CD4-positive, alpha-beta T cell (primary cell): ENCODE data around the gene DNM1. TPM values are rescaled to one million over a fixed set of nuclear protein-coding genes. Genes with fewer than 3 reads are reported as not detected.

Experiments
- ATAC-seq: fragments of 200-7000 bp; cut with Tn5 transposase; one replicate; pipeline ENCODE4 v1.10.0; 2022; ENCODE audit warnings: mild to moderate bottlenecking; ENCODE audit not compliant: poor library complexity
- CTCF ChIA-PET: fragments of 350-600 bp; sonication (Branson Sonifier 250); formaldehyde crosslinking; loops from one replicate; lab custom pipeline; 2021; ENCODE audit warnings: antibody characterized with exemption, inconsistent platforms; lab: Charles Lee
- POLR2A ChIA-PET: fragments of 350-600 bp; sonication (Branson Sonifier 250); formaldehyde crosslinking; loops from one replicate; lab custom pipeline; 2021; ENCODE audit warnings: antibody characterized with exemption, inconsistent platforms; lab: Charles Lee
- DNase-seq, 14 experiments: peaks; one replicate each; pipeline ENCODE4 v3.0.0-alpha.2; 2013 to 2020; ENCODE audit warnings: mixed read lengths in 2 of 14
- H3K27ac ChIP-seq, 2 donors: one replicate each; pipeline versions ENCODE4 v1.5.1 to v1.7.0; 2013; ENCODE audit warnings: low read length in 2 of 2, low read depth in 1 of 2, mild to moderate bottlenecking in 1 of 2
- H3K27me3 ChIP-seq, 2 experiments: 1 replicate in 1 of 2; 2 replicates in 1 of 2; pipeline versions ENCODE4 v1.6.1 to v1.7.0; 2013; ENCODE audit warnings: low read length in 2 of 2, control low read depth in 1 of 2, mild to moderate bottlenecking in 1 of 2, moderate library complexity in 1 of 2; ENCODE audit not compliant: insufficient read depth in 2 of 2, control insufficient read depth in 1 of 2
- H3K36me3 ChIP-seq: one replicate; pipeline ENCODE4 v1.6.1; 2013; ENCODE audit warnings: low read length, control low read depth; ENCODE audit not compliant: insufficient read depth
- H3K4me1 ChIP-seq: one replicate; pipeline ENCODE4 v1.6.1; 2013; ENCODE audit warnings: low read length, control low read depth; ENCODE audit not compliant: insufficient read depth
- H3K4me3 ChIP-seq: one replicate; pipeline ENCODE4 v1.5.1; 2013; ENCODE audit warnings: mild to moderate bottlenecking, low read length, moderate library complexity
- H3K9me3 ChIP-seq, 2 experiments: 1 replicate in 1 of 2; 2 replicates in 1 of 2; pipeline versions ENCODE4 v1.6.1 to v1.7.0; 2013; ENCODE audit warnings: low read length in 2 of 2, mild to moderate bottlenecking in 2 of 2, control low read depth in 1 of 2, moderate library complexity in 1 of 2; ENCODE audit not compliant: control insufficient read depth in 1 of 2, insufficient read depth in 1 of 2
- H3K27ac Mint-ChIP-seq: one replicate; pipeline ENCODE4 v1.8.0; 2020; ENCODE audit warnings: mixed read lengths
- H3K27me3 Mint-ChIP-seq: one replicate; pipeline ENCODE4 v1.8.0; 2021; ENCODE audit warnings: mixed read lengths
- H3K36me3 Mint-ChIP-seq: one replicate; pipeline ENCODE4 v1.8.0; 2021; ENCODE audit warnings: low read depth, mixed read lengths
- H3K4me1 Mint-ChIP-seq: one replicate; pipeline ENCODE4 v1.8.0; 2021; ENCODE audit warnings: low read depth, mixed read lengths
- H3K4me3 Mint-ChIP-seq: one replicate; pipeline ENCODE4 v1.8.0; 2020; ENCODE audit warnings: mild to moderate bottlenecking, mixed read lengths
- H3K9me3 Mint-ChIP-seq: one replicate; pipeline ENCODE4 v1.8.0; 2020; ENCODE audit warnings: mixed read lengths
- intact Hi-C, 2 experiments: fragments of 100-400 bp; cut with DNase I in 1 of 2; cut with micrococcal nuclease in 1 of 2; formaldehyde crosslinking; loops; one replicate each; pipeline versions ENCODE4 v1.15.1 to v1.9.0; 2023 to 2025; cut with DNase I, micrococcal nuclease
- total RNA-seq, 174 experiments: library from RNA in 2 of 174; stranded (reverse) in 2 of 174; gene quantifications; one replicate each; pipeline ENCODE4 v1.2.3 and lab custom pipeline; 2021 to 2026
- TF ChIP-seq, protein P1 (sequence below): fragments of 200-600 bp; IDR thresholded peaks from one replicate; pipeline ENCODE4 v1.8.0; 2022; ENCODE audit warnings: antibody characterized with exemption, mild to moderate bottlenecking

The DNM1 gene
- total RNA-seq, 2 experiments from 2014 or later = 1.8 to 2.5 TPM

DNA sequence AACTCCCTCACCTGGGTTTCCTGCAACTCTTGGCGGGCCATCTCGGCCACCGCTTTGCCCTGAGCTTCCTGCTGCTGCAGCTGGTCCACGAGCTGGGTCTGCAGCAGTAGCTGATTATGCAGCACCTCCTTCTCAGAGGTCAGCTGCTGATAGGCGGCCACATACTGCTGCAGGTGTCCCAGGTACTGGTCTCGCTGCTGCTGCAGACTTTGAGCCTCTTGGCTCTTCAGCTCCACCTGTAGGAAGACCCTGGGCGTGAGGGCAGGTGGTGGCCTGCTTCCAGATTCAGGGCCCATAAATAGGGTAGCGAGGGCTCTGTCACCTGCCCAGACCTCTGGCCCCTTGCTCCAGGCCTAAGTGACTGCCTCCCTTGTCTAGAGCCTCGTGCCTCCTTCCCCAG lies 56.0 kb downstream of the DNM1 start:
- Mint-ChIP-seq H3K4me1 (no peaks in the 10 kb centered on the region), H3K36me3 (peaks cover 51% of the 10 kb centered on the region), H3K27ac (no peak overlapping the region), H3K27me3 (no peaks in the 10 kb centered on the region), H3K9me3 (no peaks in the 10 kb centered on the region), H3K4me3 (no peak overlapping the region)
- H3K4me3 ChIP-seq = no peak overlapping the region
- ChIA-PET POLR2A (interaction anchor here (1.9 kb wide), 1 partner anchor 9 kb away, joined by 6 read pairs; no protein-coding TSS in a partner anchor), CTCF (no interaction called here)
- H3K27ac ChIP-seq = no peak overlapping the region
- TF ChIP-seq, protein P1, sequence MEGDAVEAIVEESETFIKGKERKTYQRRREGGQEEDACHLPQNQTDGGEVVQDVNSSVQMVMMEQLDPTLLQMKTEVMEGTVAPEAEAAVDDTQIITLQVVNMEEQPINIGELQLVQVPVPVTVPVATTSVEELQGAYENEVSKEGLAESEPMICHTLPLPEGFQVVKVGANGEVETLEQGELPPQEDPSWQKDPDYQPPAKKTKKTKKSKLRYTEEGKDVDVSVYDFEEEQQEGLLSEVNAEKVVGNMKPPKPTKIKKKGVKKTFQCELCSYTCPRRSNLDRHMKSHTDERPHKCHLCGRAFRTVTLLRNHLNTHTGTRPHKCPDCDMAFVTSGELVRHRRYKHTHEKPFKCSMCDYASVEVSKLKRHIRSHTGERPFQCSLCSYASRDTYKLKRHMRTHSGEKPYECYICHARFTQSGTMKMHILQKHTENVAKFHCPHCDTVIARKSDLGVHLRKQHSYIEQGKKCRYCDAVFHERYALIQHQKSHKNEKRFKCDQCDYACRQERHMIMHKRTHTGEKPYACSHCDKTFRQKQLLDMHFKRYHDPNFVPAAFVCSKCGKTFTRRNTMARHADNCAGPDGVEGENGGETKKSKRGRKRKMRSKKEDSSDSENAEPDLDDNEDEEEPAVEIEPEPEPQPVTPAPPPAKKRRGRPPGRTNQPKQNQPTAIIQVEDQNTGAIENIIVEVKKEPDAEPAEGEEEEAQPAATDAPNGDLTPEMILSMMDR = no peak
- H3K36me3 ChIP-seq = peaks cover 65% of the 10 kb centered on the region
- no peaks in the 10 kb centered on the region for H3K27me3 ChIP-seq
- H3K4me1 ChIP-seq = no peaks in the 10 kb centered on the region
- no peak for DNase-seq
- H3K9me3 ChIP-seq = no peaks in the 10 kb centered on the region
- no peak for ATAC-seq
- intact Hi-C loops = loop anchor here in 1 of 2 experiments (10.0 kb wide), 1 partner anchor 64 kb away; the partner anchor contains the start of gene CIZ1

DNA sequence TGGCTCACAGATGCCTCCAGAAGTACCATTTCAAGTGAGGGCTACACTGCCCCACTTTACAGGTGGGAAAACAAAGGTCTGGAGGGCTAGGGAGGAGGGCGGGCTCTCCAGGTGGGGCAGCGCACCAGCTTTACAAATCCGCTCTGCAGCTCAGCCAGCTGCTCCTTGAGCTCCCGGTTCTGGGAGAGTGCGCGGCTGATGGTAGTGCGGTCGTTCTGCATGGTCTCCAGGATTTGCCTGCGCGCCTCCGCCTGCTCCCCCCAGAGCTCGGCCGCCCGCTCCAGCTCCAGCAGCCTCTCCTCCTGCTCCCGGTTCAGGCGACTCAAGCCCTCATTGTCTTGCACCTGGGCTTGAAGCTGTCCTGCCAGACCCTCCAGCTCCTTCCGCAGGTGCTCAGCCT lies 57.2 kb downstream of the DNM1 start:
- intact Hi-C loops = no loop called here
- Mint-ChIP-seq H3K4me1 (no peaks in the 10 kb centered on the region), H3K9me3 (no peaks in the 10 kb centered on the region), H3K4me3 (no peak overlapping the region), H3K27ac (no peak overlapping the region), H3K27me3 (no peaks in the 10 kb centered on the region), H3K36me3 (peaks cover 61% of the 10 kb centered on the region)
- Histone ChIP-seq H3K36me3 (peaks cover 68% of the 10 kb centered on the region), H3K4me1 (no peaks in the 10 kb centered on the region), H3K4me3 (no peak overlapping the region), H3K9me3 (no peaks in the 10 kb centered on the region), H3K27me3 (no peaks in the 10 kb centered on the region), H3K27ac (no peak overlapping the region)
- no peak for ATAC-seq
- DNase-seq = no peak
- ChIA-PET POLR2A (interaction anchor here (1.9 kb wide), 1 partner anchor 10 kb away, joined by 6 read pairs; no protein-coding TSS in a partner anchor), CTCF (no interaction called here)
- TF ChIP-seq, protein P1 = no peak

DNA sequence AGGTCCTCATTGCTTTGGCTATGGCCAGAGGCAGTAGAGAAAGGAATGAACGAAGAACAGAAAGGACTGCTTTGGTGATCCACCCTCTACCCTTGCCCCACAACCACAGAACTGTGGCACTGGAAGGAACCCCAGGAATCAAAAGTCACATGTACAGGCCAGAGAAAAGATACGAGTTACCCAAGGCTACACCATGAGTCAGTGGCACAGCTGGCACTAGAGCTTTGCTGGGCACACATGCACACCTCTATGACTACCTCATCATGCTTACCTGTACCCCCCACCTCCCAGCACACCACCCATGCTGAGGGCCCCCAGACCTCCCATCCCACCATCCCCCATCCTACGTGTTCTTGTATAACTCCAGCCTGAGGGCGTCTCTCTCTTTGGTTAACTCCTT lies 59.5 kb downstream of the DNM1 start:
- Histone ChIP-seq H3K27me3 (no peaks in the 10 kb centered on the region), H3K9me3 (no peaks in the 10 kb centered on the region), H3K27ac (no peak overlapping the region), H3K4me3 (no peak overlapping the region), H3K4me1 (no peaks in the 10 kb centered on the region), H3K36me3 (peaks cover 68% of the 10 kb centered on the region)
- ChIA-PET POLR2A (interaction anchor here (0.8 kb wide), 1 partner anchor 24 kb away, joined by 3 read pairs; no protein-coding TSS in a partner anchor), CTCF (no interaction called here)
- Mint-ChIP-seq H3K36me3 (peaks cover 70% of the 10 kb centered on the region), H3K27ac (no peak overlapping the region), H3K4me1 (no peaks in the 10 kb centered on the region), H3K9me3 (no peaks in the 10 kb centered on the region), H3K4me3 (no peak overlapping the region), H3K27me3 (no peaks in the 10 kb centered on the region)
- ATAC-seq (no peak), DNase-seq (no peak)
- intact Hi-C loops = no loop called here
- TF ChIP-seq, protein P1 = no peak
